ENCODE results near the gene GXYLT1.

GRCh38 chr12:42145197-42145549, 499 bp upstream of the GXYLT1 start:
- TF ChIP-seq POLR2A (IDR thresholded peaks at IDR 0.05; ENCODE audit: low read depth, low read length) (no peak), POLR2AphosphoS5 (IDR thresholded peaks at IDR 0.05; ENCODE audit: low read depth, low read length) (no peak; the same call in 1 of the 2 replicates), TAF1 (IDR thresholded peaks at IDR 0.05; ENCODE audit: borderline replicate concordance, low read depth, low read length) (no peak)

Data from GM12892 (cell line).